Activated CD8-positive, alpha-beta T cell treated with anti-CD3 and anti-CD28 coated beads for 36 hours (primary cell): ENCODE results near the gene MAN2A2. TPM values are rescaled to one million over a fixed set of nuclear protein-coding genes. Genes with fewer than 3 reads are reported as not detected.
A peak's percentile ranks its signal among the peaks of the same experiment; 100 is the strongest.

ENCODE experiments used
- ATAC-seq: fragments of 200-7000 bp; cut with Tn5 transposase; one replicate; pipeline ENCODE4 v1.10.0; 2021; ENCODE audit warnings: mild to moderate bottlenecking, moderate library complexity
- CTCF ChIA-PET: fragments of 350-600 bp; sonication (Branson Sonifier 250); formaldehyde crosslinking; loops from one replicate; lab custom pipeline; 2021; ENCODE audit warnings: antibody characterized with exemption; lab: Charles Lee
- POLR2A ChIA-PET: fragments of 350-600 bp; sonication (Branson Sonifier 250); formaldehyde crosslinking; loops from one replicate; lab custom pipeline; 2021; ENCODE audit warnings: antibody characterized with exemption; lab: Charles Lee
- DNase-seq: peaks from one replicate; pipeline ENCODE4 v3.0.0-alpha.2; 2020
- H3K27ac Mint-ChIP-seq: one replicate; pipeline ENCODE4 v1.8.0; 2021; ENCODE audit warnings: mild to moderate bottlenecking, mixed read lengths
- H3K27me3 Mint-ChIP-seq: one replicate; pipeline ENCODE4 v1.8.0; 2021; ENCODE audit warnings: mixed read lengths
- H3K36me3 Mint-ChIP-seq: one replicate; pipeline ENCODE4 v1.8.0; 2021; ENCODE audit warnings: low read depth, mixed read lengths
- H3K4me1 Mint-ChIP-seq: one replicate; pipeline ENCODE4 v1.8.0; 2021; ENCODE audit warnings: low read depth, mixed read lengths
- H3K4me3 Mint-ChIP-seq: one replicate; pipeline ENCODE4 v1.8.0; 2021; ENCODE audit warnings: mild to moderate bottlenecking, moderate library complexity, mixed read lengths
- H3K9me3 Mint-ChIP-seq: one replicate; pipeline ENCODE4 v1.8.0; 2021; ENCODE audit warnings: mixed read lengths
- CTCF ChIP-seq: fragments of 200-600 bp; IDR thresholded peaks from one replicate; pipeline ENCODE4 v1.8.0; 2022; ENCODE audit warnings: antibody characterized with exemption, mild to moderate bottlenecking
- intact Hi-C: fragments of 100-400 bp; cut with micrococcal nuclease; formaldehyde crosslinking; loops from one replicate; pipeline ENCODE4 v1.10.0; 2022
- total RNA-seq, 2 experiments: library from RNA; stranded (reverse); gene quantifications; one replicate each; pipeline ENCODE4 v1.2.3, GENCODE V29; 2021

MAN2A2 gene
- total RNA-seq, 2 experiments from 2014 or later = 85.0 to 87.7 TPM

- DNase-seq (no peak), ATAC-seq (no peak)
- POLR2A ChIA-PET = interaction anchor here (1.2 kb wide), 2 partner anchors 16 to 31 kb away, joined by 3 to 5 read pairs; no protein-coding TSS in a partner anchor
- H3K27ac Mint-ChIP-seq = no peak overlapping the region
- CTCF ChIA-PET = interaction anchor here (1.4 kb wide), 1 partner anchor 29 kb away, joined by 5 read pairs; no protein-coding TSS in a partner anchor
- H3K4me1 Mint-ChIP-seq = peaks cover 2% of the 10 kb centered on the region
- H3K9me3 Mint-ChIP-seq = no peaks in the 10 kb centered on the region
- no peak overlapping the region for H3K4me3 Mint-ChIP-seq
- intact Hi-C loops = no loop called here
- peaks cover 57% of the 10 kb centered on the region for H3K36me3 Mint-ChIP-seq
- no peak for TF ChIP-seq CTCF
- H3K27me3 Mint-ChIP-seq = no peaks in the 10 kb centered on the region
Observed at GRCh38 chr15:90962021-90962420, 58.9 kb downstream of the MAN2A2 start.

GRCh38 chr15:90966262-90966661 lies 63.2 kb downstream of the MAN2A2 start:
- Mint-ChIP-seq H3K4me3 (no peak overlapping the region), H3K9me3 (no peaks in the 10 kb centered on the region), H3K36me3 (peaks cover 60% of the 10 kb centered on the region), H3K4me1 (peaks cover 2% of the 10 kb centered on the region), H3K27ac (no peak overlapping the region), H3K27me3 (no peaks in the 10 kb centered on the region)
- POLR2A ChIA-PET = interaction anchor here (1.1 to 5.1 kb wide), 3 partner anchors 8 to 13 kb away, joined by 3 to 38 read pairs (median 6); no protein-coding TSS in a partner anchor
- intact Hi-C loops = no loop called here
- DNase-seq (no peak), ATAC-seq (no peak)
- CTCF ChIA-PET = interaction anchor here (1.0 to 1.3 kb wide), 5 partner anchors 9 to 89 kb away, joined by 3 to 21 read pairs (median 3); no protein-coding TSS in a partner anchor
- no peak for TF ChIP-seq CTCF

GRCh38 chr15:90967206-90967605 lies 64.1 kb downstream of the MAN2A2 start:
- POLR2A ChIA-PET = interaction anchor here (1.1 to 5.1 kb wide), 3 partner anchors 9 to 13 kb away, joined by 3 to 38 read pairs (median 6); no protein-coding TSS in a partner anchor

GRCh38 chr15:90968434-90968833 lies 65.3 kb downstream of the MAN2A2 start:
- Mint-ChIP-seq H3K36me3 (peaks cover 52% of the 10 kb centered on the region), H3K27ac (peak overlapping the region; percentile 15), H3K27me3 (no peaks in the 10 kb centered on the region), H3K4me1 (no peaks in the 10 kb centered on the region), H3K4me3 (no peak overlapping the region), H3K9me3 (no peaks in the 10 kb centered on the region)
- DNase-seq = no peak
- no peak for TF ChIP-seq CTCF
- ChIA-PET CTCF (interaction anchor here (5.8 kb wide), 1 partner anchor 11 kb away, joined by 38 read pairs; no protein-coding TSS in a partner anchor), POLR2A (interaction anchor here (0.9 to 5.1 kb wide), 2 partner anchors 10 to 11 kb away, joined by 3 to 38 read pairs; no protein-coding TSS in a partner anchor)
- intact Hi-C loops = no loop called here
- ATAC-seq = no peak

More at GRCh38 chr15:90967206-90967605, 64.1 kb downstream of the MAN2A2 start:
- Mint-ChIP-seq H3K27me3 (no peaks in the 10 kb centered on the region), H3K4me1 (peaks cover under 1% of the 10 kb centered on the region), H3K9me3 (no peaks in the 10 kb centered on the region), H3K36me3 (peaks cover 51% of the 10 kb centered on the region), H3K27ac (no peak overlapping the region), H3K4me3 (no peak overlapping the region)
- no peak for TF ChIP-seq CTCF
- ATAC-seq (no peak), DNase-seq (no peak)
- intact Hi-C loops = no loop called here
- CTCF ChIA-PET = interaction anchor here (1.1 to 5.8 kb wide), 4 partner anchors 8 to 88 kb away, joined by 3 to 38 read pairs (median 12); no protein-coding TSS in a partner anchor

GRCh38 chr15:90970274-90970673 lies 67.2 kb downstream of the MAN2A2 start:
- TF ChIP-seq CTCF = no peak
- no peak for ATAC-seq
- peaks cover 60% of the 10 kb centered on the region for H3K36me3 Mint-ChIP-seq

More at GRCh38 chr15:90970274-90970673, 67.2 kb downstream of the MAN2A2 start:
- no peaks in the 10 kb centered on the region for H3K9me3 Mint-ChIP-seq
- intact Hi-C loops = no loop called here
- no peaks in the 10 kb centered on the region for H3K27me3 Mint-ChIP-seq
- ChIA-PET POLR2A (interaction anchor here (5.1 kb wide), 1 partner anchor 12 kb away, joined by 38 read pairs; no protein-coding TSS in a partner anchor), CTCF (interaction anchor here (5.8 kb wide), 1 partner anchor 13 kb away, joined by 38 read pairs; no protein-coding TSS in a partner anchor)
- H3K4me3 Mint-ChIP-seq = no peak overlapping the region
- DNase-seq = no peak
- H3K4me1 Mint-ChIP-seq = no peaks in the 10 kb centered on the region
- H3K27ac Mint-ChIP-seq = no peak overlapping the region
